GM12878 (cell line): ENCODE results near the gene MYH7.

Source experiments
- CHD2 ChIP-seq: IDR thresholded peaks from 2 replicates; pipeline ENCODE4 v1.6.1; 2011; ENCODE audit warnings: low read depth, low read length, improper control_type of control experiment, borderline replicate concordance
- CHD4 ChIP-seq: fragments of 200-600 bp; sonication (generic); IDR thresholded peaks from 2 replicates; pipeline ENCODE4 v1.6.1; 2016; ENCODE audit warnings: mild to moderate bottlenecking
- CREB1 ChIP-seq: IDR thresholded peaks from 2 replicates; pipeline ENCODE4 v1.6.1; 2012; ENCODE audit warnings: low read depth, mild to moderate bottlenecking, inconsistent platforms
- ETV6 ChIP-seq, 2 experiments: fragments of 450-650 bp in 1 of 2; IDR thresholded peaks in 1 of 2; conservative IDR thresholded peaks in 1 of 2; 2 replicates each; pipeline ENCODE4 v1.6.1; 2014; ENCODE audit warnings: antibody characterized with exemption in 1 of 2, borderline replicate concordance in 1 of 2, low read depth in 1 of 2, mild to moderate bottlenecking in 1 of 2, moderate library complexity in 1 of 2
- NR2C1 ChIP-seq: fragments of 450-650 bp; IDR thresholded peaks from 2 replicates; pipeline ENCODE4 v1.6.1; 2017; ENCODE audit warnings: antibody characterized with exemption, mild to moderate bottlenecking, moderate library complexity
- POLR2A ChIP-seq: IDR thresholded peaks from 2 replicates; pipeline ENCODE4 v1.6.1; 2011; ENCODE audit warnings: low read depth, mild to moderate bottlenecking, low read length
- POLR2AphosphoS5 ChIP-seq: IDR thresholded peaks from 2 replicates; pipeline ENCODE4 v1.6.1; 2011; ENCODE audit warnings: mild to moderate bottlenecking, low read length, inconsistent platforms
- POU2F2 ChIP-seq: IDR thresholded peaks from 3 replicates; pipeline ENCODE4 v1.6.1; 2011; ENCODE audit warnings: low read depth, mild to moderate bottlenecking, low read length, borderline replicate concordance
- TBL1XR1 ChIP-seq: IDR thresholded peaks from 2 replicates; pipeline ENCODE4 v1.6.1; 2012; ENCODE audit warnings: low read depth, low read length, improper control_type of control experiment
- ZNF384 ChIP-seq: IDR thresholded peaks from 2 replicates; pipeline ENCODE4 v1.6.1; 2012; ENCODE audit warnings: low read depth, mild to moderate bottlenecking, low read length, improper control_type of control experiment, borderline replicate concordance
- TF ChIP-seq, protein P1 (sequence below): fragments of 450-650 bp; conservative IDR thresholded peaks from 2 replicates; pipeline ENCODE4 v1.6.1; 2017; ENCODE audit warnings: mild to moderate bottlenecking, moderate library complexity
- TF ChIP-seq, protein P2 (sequence below): IDR thresholded peaks from 2 replicates; pipeline ENCODE4 v1.6.1; 2012; ENCODE audit warnings: low read depth, low read length, improper control_type of control experiment

GRCh38 chr14:23445773-23446172 lies 10.3 kb upstream of the MYH7 start:
- no peak for TF ChIP-seq TBL1XR1
- TF ChIP-seq, protein P1, sequence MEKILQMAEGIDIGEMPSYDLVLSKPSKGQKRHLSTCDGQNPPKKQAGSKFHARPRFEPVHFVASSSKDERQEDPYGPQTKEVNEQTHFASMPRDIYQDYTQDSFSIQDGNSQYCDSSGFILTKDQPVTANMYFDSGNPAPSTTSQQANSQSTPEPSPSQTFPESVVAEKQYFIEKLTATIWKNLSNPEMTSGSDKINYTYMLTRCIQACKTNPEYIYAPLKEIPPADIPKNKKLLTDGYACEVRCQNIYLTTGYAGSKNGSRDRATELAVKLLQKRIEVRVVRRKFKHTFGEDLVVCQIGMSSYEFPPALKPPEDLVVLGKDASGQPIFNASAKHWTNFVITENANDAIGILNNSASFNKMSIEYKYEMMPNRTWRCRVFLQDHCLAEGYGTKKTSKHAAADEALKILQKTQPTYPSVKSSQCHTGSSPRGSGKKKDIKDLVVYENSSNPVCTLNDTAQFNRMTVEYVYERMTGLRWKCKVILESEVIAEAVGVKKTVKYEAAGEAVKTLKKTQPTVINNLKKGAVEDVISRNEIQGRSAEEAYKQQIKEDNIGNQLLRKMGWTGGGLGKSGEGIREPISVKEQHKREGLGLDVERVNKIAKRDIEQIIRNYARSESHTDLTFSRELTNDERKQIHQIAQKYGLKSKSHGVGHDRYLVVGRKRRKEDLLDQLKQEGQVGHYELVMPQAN = no peak
- no peak for TF ChIP-seq POLR2AphosphoS5
- no peak for TF ChIP-seq CHD2
- TF ChIP-seq ZNF384 = no peak
- no peak for TF ChIP-seq ETV6 (conservative IDR thresholded peaks at IDR 0.05 in 1 of 2, IDR thresholded peaks at IDR 0.05 in 1 of 2; ENCODE audit: borderline replicate concordance in 1 of 2, low read depth in 1 of 2)
- no peak for TF ChIP-seq CHD4
- no peak for TF ChIP-seq POLR2A
- TF ChIP-seq NR2C1 = no peak
- TF ChIP-seq, protein P2, sequence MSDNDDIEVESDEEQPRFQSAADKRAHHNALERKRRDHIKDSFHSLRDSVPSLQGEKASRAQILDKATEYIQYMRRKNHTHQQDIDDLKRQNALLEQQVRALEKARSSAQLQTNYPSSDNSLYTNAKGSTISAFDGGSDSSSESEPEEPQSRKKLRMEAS = no peak
- no peak for TF ChIP-seq POU2F2
- no peak for TF ChIP-seq CREB1
